Fibroblast of skin of right quadriceps (primary cell): ENCODE measurements around the gene HDAC2.
"Not testable (repeated sequence)": the region's sequence is repeated elsewhere in the genome, so short reads cannot be mapped to it uniquely, and the experiment has no call there.

Experiments used
- DNase-seq: peaks from one replicate; pipeline ENCODE4 v3.0.0-alpha.2; 2013

Gene HDAC2

GRCh38 chr6:113970805-113971676, at the start of gene HDAC2:
HDAC2 (minus strand) TSS chr6:113971148; CDS start chr6:113970908, 240 bp downstream.
- peak; percentile 87 for DNase-seq

DNA sequence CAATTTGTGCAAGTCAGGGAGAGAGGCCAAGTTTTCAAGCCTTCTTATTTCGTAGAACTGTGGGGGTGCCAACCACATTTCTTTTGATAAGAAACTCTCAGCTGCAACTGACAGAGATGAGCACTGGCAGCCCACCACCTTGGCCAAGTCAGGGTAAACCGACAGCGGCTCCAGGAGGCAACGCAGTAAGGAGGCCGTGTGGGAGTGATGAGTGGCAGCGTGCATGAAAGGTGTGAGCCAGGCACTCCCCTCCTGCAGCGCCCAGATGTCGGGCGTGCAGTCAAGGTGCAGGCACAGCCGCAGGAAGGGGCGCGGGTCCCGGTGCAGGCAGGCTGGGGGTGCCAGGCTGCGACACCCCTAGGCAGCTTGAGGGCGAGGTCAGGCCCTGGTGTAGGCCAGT, 49.2 kb upstream of the HDAC2 start:
- DNase-seq, result no peak

- peak; percentile 42 for DNase-seq
Observed at GRCh38 chr6:114017146-114017545, 46.2 kb upstream of the HDAC2 start.

DNA sequence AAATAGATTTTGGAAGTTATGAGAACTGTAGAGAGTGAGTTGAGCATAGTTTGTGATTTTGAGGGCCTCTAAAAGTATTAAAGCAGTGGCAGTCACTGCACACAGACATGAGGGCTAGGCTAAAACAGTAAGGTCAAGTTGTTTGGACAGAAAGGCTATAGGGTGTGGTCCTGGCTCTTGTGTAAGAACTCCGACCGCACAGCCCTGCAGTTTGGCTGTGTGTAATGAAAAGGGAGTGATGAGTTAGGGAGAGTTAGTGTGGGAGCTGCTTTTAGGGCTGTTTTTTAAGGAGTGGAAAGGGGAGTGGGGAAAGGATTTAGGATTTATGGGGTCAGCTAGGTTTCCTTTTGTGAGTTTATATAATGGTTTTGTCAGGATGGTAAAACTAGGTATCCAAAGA, 43.2 kb upstream of the HDAC2 start:
- not testable (repeated sequence) for DNase-seq

DNA sequence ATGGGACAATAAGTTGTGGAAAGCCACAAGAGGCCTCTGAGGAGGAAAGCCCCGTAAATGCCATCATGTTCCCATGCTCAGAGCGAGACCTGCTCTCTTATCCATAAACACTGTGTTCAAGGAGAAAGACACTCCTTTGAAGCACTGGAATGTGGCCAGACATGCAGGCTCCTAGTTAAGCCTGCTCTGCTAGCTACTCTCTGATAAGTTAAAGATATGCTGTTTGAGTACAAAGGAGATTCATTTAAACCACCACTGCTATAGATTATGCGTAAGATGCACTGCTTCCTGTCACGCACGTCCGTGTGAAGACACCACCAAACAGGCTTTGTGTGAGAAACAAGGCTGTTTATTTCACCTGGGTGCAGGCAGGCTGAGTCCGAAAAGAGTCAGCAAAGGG, 40.5 kb upstream of the HDAC2 start:
- not testable (repeated sequence) for DNase-seq

DNA sequence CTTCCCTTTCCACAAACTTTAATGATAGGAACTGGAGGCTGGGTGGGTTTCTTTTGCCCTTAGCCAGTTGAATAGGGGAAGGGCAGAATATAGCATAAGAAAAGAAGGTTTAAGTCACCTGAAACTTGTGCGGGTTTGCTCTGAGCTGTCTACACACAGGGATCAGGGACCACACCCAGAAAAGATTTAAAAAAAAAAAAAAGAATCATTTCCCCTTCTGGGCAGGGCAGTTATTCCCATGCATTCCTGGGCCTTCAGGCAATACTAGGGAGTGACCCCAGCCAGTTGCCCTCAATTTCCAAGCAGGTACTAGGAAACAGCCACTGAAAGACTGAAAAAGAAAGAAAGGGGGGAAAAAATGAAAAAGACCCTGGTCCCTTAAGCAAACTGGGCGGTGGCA, 39.6 kb upstream of the HDAC2 start:
- no peak for DNase-seq

GRCh38 chr6:114009192-114009591, 38.2 kb upstream of the HDAC2 start:
- DNase-seq, result no peak

GRCh38 chr6:114008331-114008730, 37.4 kb upstream of the HDAC2 start:
- no peak for DNase-seq

DNA sequence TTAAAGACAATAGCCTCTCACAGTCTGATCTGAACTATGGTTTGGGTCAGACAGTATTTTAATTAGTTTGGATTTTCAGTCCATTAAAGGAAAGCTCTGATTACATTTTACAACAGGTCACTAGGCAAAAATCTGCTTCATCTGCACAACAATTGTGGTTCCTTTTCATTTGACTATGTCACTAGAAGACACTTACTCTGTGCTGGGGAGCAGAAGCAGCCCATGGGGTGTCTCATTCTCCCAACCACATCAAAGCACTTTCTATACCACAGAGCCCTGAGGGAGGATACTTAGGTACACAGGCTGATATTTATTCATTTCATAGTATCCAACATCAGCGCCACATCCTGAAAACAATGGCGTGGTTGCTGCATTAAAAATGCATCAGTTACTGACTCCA, 36.6 kb upstream of the HDAC2 start:
- DNase-seq, result no peak

DNA sequence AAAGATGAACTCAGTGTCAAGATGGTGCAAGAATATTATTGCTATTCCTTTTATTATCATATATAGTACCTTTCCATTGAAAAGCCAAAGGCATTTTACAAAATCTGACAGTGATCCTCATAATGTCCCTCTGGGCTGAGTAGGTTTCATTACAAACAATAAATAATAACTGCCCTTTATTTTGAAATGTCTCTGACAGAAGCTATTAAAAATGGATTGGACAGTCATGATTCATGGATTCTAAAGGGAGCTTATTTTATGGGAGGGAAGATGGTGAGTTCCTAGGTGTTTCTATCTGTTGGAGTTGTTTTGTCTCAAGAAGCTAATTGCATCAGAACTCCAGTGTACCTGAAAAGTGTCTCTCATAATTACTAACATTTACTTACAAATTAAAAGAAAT, 30.4 kb upstream of the HDAC2 start:
- no peak for DNase-seq

- peak; percentile 59 for DNase-seq
Observed at GRCh38 chr6:114000069-114000468, 29.1 kb upstream of the HDAC2 start.

DNA sequence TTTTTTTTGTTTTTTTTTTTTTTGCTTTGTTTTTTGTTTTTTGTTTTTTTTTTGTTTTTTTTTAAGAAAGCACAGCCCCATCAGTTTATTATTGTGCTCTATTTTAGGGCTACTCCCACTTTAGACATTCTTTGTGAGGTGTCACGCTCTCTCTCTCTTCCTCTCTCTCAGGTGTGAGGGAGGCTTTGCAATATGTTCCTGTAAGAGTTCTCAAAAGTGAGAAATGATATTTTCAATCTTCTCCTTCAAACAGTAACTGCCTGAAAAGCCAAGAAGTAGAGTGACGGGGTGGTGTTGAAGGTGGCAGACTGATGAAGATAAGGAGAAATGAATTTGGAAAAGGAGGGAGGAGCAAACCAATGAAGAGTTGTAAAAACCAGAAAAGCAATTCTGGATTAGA, 28.3 kb upstream of the HDAC2 start:
- DNase-seq, result no peak

GRCh38 chr6:113998811-113999210, 27.9 kb upstream of the HDAC2 start:
- DNase-seq, result no peak

DNA sequence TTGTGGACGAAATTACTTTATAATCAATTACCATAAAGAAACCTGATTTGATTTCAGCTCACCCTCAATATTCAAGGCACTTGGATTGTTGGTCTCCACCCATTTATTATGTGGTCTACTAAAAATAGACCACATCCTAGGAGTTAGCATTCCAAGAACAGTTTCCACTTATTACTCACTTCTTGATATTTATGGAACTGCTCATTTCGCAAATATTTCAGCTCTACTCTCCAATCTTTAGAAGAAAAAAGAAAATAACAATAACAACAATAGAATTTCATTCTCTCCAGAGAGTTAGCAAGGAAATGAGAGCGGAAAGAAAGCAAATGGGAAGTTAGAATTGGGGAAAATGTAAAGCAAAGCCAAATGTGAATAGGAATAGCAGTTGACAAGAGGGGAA, 26.2 kb upstream of the HDAC2 start:
- peak; percentile 88 for DNase-seq

GRCh38 chr6:113995634-113996033, 24.7 kb upstream of the HDAC2 start:
- DNase-seq, result peak; percentile 93

- DNase-seq, result peak; percentile 89
Observed at GRCh38 chr6:113994934-113995342, 24.0 kb upstream of the HDAC2 start.

GRCh38 chr6:113989675-113990074, 18.7 kb upstream of the HDAC2 start:
- no peak for DNase-seq

DNA sequence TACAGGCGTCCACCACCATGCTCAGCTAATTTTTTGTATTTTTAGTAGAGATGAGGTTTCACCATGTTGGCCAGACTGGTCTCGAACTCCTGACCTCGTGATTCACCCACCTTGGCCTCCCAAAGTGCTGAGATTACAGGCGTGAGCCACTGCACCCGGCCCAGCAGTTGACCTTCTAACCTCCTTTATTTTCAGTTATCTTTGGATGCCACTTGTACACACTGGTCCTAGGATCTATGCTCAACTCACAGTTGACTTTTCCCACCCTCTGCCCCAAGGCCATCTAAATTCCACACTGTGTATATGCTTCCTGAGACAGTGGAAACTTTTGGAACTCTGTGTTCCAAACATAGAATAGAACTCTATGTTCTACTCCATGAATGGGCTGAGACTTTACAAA, 11.7 kb upstream of the HDAC2 start:
- DNase-seq, result not testable (repeated sequence)

- DNase-seq, result no peak
Observed at GRCh38 chr6:113982055-113982550, 11.2 kb upstream of the HDAC2 start.

- no peak for DNase-seq
Observed at GRCh38 chr6:113980937-113981554, 10.1 kb upstream of the HDAC2 start.

DNA sequence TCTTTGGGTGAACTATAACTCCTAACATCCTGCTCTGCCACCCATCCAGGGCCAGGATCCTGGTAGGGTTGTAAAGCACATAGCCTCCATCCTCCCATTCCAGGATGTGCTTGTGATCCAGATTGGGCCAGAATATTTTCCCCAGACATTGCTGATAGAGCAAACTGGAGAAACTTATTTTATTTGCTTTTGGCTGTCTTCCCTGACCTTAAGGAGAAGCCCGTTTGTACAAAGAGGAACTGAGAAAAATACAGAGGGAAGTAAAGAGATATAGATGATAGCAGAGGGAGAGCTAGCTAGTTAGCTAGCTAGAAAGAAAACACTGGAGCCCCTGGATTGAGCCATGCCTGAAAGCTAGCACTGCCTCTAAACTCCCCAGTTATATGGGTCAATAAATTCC, 9.0 kb upstream of the HDAC2 start:
- DNase-seq, result no peak

DNA sequence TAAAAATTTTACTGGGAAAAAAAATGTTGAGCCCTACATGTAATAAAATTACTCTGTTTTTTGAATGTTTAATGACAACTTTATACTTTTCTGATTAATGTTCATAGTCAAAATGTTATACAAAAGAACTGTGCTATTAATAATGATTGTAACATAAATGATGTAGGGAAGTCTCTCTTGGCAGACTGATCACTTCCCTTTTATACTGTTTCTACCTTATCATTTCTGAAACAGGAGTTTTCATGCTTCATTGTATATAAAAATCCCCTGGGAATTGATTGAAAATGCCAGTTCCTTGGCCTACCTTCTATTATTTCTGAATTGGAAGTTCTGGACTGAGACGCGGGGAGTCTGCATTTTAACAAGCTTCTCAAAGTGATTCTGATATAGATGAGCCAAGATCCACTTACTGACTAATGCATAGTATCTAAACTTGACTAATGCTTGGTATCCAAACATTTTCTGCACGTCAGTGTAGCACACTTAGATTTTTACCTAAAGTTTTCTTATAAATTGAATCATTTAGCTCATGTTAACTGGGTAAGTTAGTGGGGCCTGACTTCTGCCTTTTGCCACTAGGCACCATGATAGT, 7.2 kb upstream of the HDAC2 start:
- no peak for DNase-seq

- DNase-seq, result peak; percentile 10
Observed at GRCh38 chr6:113976806-113977205, 5.9 kb upstream of the HDAC2 start.

GRCh38 chr6:113971741-113972140, 793 bp upstream of the HDAC2 start:
- DNase-seq, result no peak
